Astrocyte (in vitro differentiated cells and primary cell): ENCODE data around the gene FBXW5.

Experiments used
- CTCF ChIP-seq: IDR thresholded peaks from 2 replicates; pipeline ENCODE4 v1.5.1; 2011; ENCODE audit warnings: low read depth, mild to moderate bottlenecking, inconsistent platforms, low read length, moderate library complexity; ENCODE audit not compliant: insufficient read depth
- EZH2 ChIP-seq: IDR thresholded peaks from 2 replicates; pipeline ENCODE4 v1.6.1; 2012; ENCODE audit warnings: mild to moderate bottlenecking, low read length, inconsistent platforms; ENCODE audit not compliant: insufficient read depth

GRCh38 chr9:136964833-136965422 is 20.4 kb upstream of the FBXW5 start:
- TF ChIP-seq CTCF (no peak), EZH2 (no peak)
